Esophagus (tissue), 2 donors: Measurements from ENCODE around the gene HIF1A. TPM values are rescaled to one million over a fixed set of nuclear protein-coding genes. Genes with fewer than 3 reads are reported as not detected.

Experiments
- H3K27ac ChIP-seq, 2 donors: one replicate each; pipeline ENCODE4 v1.5.1; 2013; ENCODE audit warnings: low read depth in 2 of 2, mild to moderate bottlenecking in 2 of 2, inconsistent platforms in 1 of 2, low read length in 1 of 2, moderate library complexity in 1 of 2
- H3K27me3 ChIP-seq, 2 donors: one replicate each; pipeline ENCODE4 v1.6.1; 2013; ENCODE audit warnings: low read length in 2 of 2, control low read depth in 1 of 2, mild to moderate bottlenecking in 1 of 2; ENCODE audit not compliant: insufficient read depth in 2 of 2, control insufficient read depth in 1 of 2
- H3K36me3 ChIP-seq, 2 donors: one replicate each; pipeline ENCODE4 v1.6.1; 2013; ENCODE audit warnings: low read length in 1 of 2; ENCODE audit not compliant: control insufficient read depth in 2 of 2, insufficient read depth in 2 of 2
- H3K4me1 ChIP-seq, 2 donors: one replicate each; pipeline ENCODE4 v1.6.1; 2013; ENCODE audit warnings: low read length in 1 of 2; ENCODE audit not compliant: control insufficient read depth in 2 of 2, insufficient read depth in 2 of 2
- H3K4me3 ChIP-seq, 2 donors: one replicate each; pipeline ENCODE4 v1.5.1; 2013; ENCODE audit warnings: low read length in 2 of 2, mild to moderate bottlenecking in 2 of 2, low read depth in 1 of 2, moderate library complexity in 1 of 2
- H3K9me3 ChIP-seq, 2 donors: one replicate each; pipeline ENCODE4 v1.6.1; 2013; ENCODE audit warnings: mild to moderate bottlenecking in 2 of 2, low read depth in 1 of 2, low read length in 1 of 2, moderate library complexity in 1 of 2; ENCODE audit not compliant: control insufficient read depth in 2 of 2, insufficient read depth in 1 of 2
- WGBS, 2 donors: extraction: QIAGEN DNeasy Blood & Tissue Kit; methylation state at CpG; one replicate each; pipeline ENCODE4 v1.1.7; 2013; 5-methylcytosine and 5-hydroxymethylcytosine counted together
- polyA plus RNA-seq, 2 donors: library from polyadenylated mRNA; stranded (reverse); fragments of 200-250 nt; gene quantifications; one replicate each; pipeline ENCODE4 v1.2.3, GENCODE V29; 2013
- donor health status: healthy with polysubstance abuse.
- donor health status: Bipolar disorder and iron deficiency.

HIF1A gene
- polyA plus RNA-seq, 2 donors: 23.4 to 47.5 TPM

DNA sequence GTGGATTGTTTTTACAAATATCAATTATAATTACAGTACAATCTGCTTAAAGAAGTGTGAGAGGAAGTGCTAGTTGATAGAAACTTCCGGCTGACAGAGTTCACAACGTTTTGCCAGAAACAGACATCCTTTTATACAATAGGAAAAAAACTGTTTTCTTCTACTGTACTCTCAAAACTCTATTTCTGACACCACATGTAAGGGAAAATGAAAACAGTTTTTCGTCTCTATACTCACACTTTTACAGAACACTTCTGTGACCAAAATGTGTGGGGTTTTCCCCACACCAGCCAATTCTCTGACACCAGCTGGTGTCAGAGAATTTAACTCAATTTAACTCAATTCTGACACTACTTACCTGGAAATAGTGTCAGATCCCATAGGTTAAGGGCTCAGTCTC is 24.2 kb upstream of the HIF1A start:
- WGBS, 2 donors: 46 to 52% methylated on average over 3 of the region's 3 CpGs
- no peak overlapping the region for H3K4me3 ChIP-seq
- no peaks in the 10 kb centered on the region for H3K9me3 ChIP-seq
- no peaks in the 10 kb centered on the region for H3K4me1 ChIP-seq
- H3K36me3 ChIP-seq: no peaks in the 10 kb centered on the region
- no peaks in the 10 kb centered on the region for H3K27me3 ChIP-seq
- H3K27ac ChIP-seq: peak overlapping the region in 1 of 2 donors; percentile 20

DNA sequence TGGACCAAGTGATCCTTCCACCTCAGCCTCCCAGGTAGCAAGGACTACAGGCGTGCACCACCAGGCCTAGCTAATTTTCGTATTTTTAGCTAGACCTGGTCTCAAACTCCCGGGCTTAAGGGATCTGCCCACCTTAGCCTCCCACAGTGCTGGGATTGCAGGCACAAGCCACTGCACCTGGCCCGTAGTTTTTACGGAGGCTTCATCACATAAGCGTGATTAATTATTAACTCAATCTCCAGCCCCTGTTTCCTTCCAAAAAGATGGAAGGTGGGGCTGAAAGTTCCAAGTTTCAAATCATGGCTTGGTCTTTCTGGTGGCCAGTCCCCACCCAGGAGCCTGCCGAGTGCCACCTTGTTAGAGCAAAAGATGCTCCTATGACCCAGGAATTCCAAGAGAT is 22.5 kb upstream of the HIF1A start:
- no peaks in the 10 kb centered on the region for H3K9me3 ChIP-seq
- 84 to 97% methylated on average over 7 of the region's 7 CpGs for WGBS, 2 donors

DNA sequence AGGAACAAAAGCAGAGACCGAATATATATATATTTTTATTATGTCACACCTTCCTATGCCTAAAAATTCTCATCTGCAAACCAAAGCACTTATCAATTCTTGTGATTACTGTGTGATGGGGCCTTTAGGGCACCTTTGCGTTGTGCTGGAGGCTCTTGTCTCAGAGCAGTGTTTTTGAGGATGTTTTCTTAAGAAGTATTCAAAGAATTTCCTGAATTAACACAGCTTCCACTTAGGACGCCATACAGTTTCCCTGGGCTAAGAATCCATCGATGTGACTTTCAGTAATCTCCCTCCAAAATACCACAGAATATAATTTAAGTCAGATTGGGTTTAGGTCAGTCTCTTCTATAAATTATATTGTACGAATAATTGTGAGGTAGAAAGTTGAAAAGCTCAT is 22.0 kb upstream of the HIF1A start:
- Histone ChIP-seq H3K36me3 (no peaks in the 10 kb centered on the region), H3K9me3 (no peaks in the 10 kb centered on the region), H3K27ac (no peak overlapping the region), H3K27me3 (no peaks in the 10 kb centered on the region), H3K4me3 (no peak overlapping the region), H3K4me1 (no peaks in the 10 kb centered on the region)
- 75 to 76% methylated on average over 5 of the region's 5 CpGs for WGBS, 2 donors

More for the DNA sequence above, 22.5 kb upstream of the HIF1A start:
- no peaks in the 10 kb centered on the region for H3K27me3 ChIP-seq
- H3K4me1 ChIP-seq: no peaks in the 10 kb centered on the region
- no peak overlapping the region for H3K4me3 ChIP-seq
- no peak overlapping the region for H3K27ac ChIP-seq
- no peaks in the 10 kb centered on the region for H3K36me3 ChIP-seq

DNA sequence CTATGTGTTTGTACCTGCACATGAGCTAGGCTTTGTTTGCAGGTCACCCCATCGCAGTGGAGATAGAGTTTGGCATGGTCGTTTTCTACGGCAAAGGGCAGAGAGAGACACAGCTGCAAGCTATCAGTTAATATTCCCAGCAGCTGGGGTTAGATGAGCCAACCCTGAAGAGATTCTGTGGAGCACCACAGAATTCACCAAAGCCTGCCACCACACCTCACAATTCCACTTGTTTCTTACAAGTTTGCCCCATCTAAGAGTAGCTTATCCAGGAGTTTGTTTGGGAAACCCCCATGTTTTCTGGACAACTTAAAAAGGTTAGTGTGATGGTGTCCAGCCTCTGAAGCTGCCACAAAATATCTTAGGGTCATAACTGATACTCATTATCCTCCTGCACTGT is 20.0 kb upstream of the HIF1A start:
- H3K4me3 ChIP-seq: no peak overlapping the region
- no peaks in the 10 kb centered on the region for H3K36me3 ChIP-seq
- H3K4me1 ChIP-seq: no peaks in the 10 kb centered on the region
- no peak overlapping the region for H3K27ac ChIP-seq
- H3K27me3 ChIP-seq: no peaks in the 10 kb centered on the region
- no peaks in the 10 kb centered on the region for H3K9me3 ChIP-seq
- 78 to 84% methylated on average over 3 of the region's 3 CpGs for WGBS, 2 donors

DNA sequence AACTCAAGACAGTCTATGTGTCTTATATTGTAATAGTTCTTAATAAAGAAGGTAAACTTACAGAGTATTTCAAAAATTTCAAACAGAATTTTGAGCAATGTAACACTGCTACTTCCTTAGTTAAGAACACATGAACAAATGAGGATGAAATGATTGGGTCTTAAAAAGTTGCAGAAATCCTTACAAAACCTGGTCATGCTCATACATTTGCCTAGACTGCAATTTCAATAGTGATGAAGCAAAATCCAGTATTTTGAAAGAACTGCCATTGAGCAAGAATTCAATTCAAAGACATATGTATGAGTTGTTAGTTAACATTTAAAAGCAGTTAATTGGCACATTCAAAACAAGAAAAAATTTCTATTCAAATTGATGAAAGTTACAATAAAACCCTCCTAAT is 17.8 kb upstream of the HIF1A start:
- no peaks in the 10 kb centered on the region for H3K9me3 ChIP-seq
- H3K27ac ChIP-seq: no peak overlapping the region
- no peaks in the 10 kb centered on the region for H3K36me3 ChIP-seq
- no peaks in the 10 kb centered on the region for H3K4me1 ChIP-seq
- H3K27me3 ChIP-seq: no peaks in the 10 kb centered on the region
- no peak overlapping the region for H3K4me3 ChIP-seq

DNA sequence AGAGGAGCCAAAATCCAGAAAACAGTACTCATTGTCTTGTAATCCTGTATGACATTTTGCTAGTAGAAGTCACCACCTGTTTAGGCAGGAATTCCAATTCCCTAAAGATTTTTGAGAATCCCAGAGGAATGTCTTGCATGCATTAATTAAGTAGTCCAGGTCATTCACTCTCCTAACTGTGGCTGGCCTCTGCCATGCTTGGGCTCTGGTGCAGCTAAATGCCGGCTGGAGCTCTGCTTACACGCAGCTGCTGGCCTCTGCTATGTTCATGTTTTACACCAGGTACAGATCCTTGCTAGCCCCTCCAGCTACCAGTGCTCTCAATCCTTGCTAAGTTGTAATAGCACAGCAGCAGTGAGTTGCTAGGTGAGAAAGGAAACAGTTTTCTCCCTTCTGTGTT is 16.3 kb upstream of the HIF1A start:
- no peaks in the 10 kb centered on the region for H3K4me1 ChIP-seq
- no peak overlapping the region for H3K4me3 ChIP-seq
- no peaks in the 10 kb centered on the region for H3K36me3 ChIP-seq
- H3K27ac ChIP-seq: no peak overlapping the region
- H3K9me3 ChIP-seq: no peaks in the 10 kb centered on the region
- H3K27me3 ChIP-seq: no peaks in the 10 kb centered on the region
- 51 to 73% methylated on average over 2 of the region's 2 CpGs for WGBS, 2 donors

DNA sequence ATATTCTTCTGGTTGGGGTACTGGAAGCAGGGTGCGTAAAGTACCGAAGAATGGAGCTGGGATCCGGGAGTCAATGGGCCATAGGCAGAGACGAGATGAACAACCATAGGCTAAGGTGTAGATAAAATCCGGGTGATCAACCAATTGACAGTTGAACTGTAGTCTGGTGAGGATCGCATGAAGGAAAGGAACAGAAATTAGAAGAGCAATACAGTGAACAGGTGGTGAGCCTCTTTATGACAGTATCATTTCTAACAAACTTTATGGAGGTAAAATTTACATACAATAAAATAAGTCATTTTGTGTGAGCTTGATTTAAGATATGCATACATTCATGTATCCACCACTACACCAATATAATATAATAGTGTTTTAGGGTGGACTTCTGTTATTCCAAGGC is 13.9 kb upstream of the HIF1A start:
- no peaks in the 10 kb centered on the region for H3K36me3 ChIP-seq
- WGBS, 2 donors: 94 to 97% methylated on average over 6 of the region's 6 CpGs
- no peak overlapping the region for H3K27ac ChIP-seq
- no peaks in the 10 kb centered on the region for H3K9me3 ChIP-seq
- H3K4me1 ChIP-seq: no peaks in the 10 kb centered on the region
- no peaks in the 10 kb centered on the region for H3K27me3 ChIP-seq
- H3K4me3 ChIP-seq: no peak overlapping the region

DNA sequence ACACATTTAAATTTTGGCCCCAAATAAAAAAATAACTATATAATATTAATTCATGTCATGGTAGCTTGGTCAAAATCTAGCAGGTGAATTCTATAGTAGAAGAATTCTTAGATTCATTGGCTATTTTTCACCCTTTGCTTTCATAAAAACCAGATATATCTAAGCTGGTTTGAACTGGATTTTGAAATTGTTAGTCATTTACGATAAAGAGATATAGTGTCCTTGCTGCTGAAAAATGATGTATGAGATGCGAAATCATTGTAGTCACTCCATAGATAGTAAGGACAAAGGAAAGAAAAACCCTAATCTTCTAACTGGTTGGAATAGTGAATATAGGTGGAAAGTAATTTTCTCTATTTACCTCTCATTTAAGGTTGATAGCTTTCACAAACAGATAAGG is 12.2 kb upstream of the HIF1A start:
- H3K4me3 ChIP-seq: no peak overlapping the region
- H3K36me3 ChIP-seq: no peaks in the 10 kb centered on the region
- no peaks in the 10 kb centered on the region for H3K9me3 ChIP-seq
- no peaks in the 10 kb centered on the region for H3K27me3 ChIP-seq
- WGBS, 2 donors: 78 to 87% methylated on average over 2 of the region's 2 CpGs
- H3K4me1 ChIP-seq: no peaks in the 10 kb centered on the region
- H3K27ac ChIP-seq: no peak overlapping the region

DNA sequence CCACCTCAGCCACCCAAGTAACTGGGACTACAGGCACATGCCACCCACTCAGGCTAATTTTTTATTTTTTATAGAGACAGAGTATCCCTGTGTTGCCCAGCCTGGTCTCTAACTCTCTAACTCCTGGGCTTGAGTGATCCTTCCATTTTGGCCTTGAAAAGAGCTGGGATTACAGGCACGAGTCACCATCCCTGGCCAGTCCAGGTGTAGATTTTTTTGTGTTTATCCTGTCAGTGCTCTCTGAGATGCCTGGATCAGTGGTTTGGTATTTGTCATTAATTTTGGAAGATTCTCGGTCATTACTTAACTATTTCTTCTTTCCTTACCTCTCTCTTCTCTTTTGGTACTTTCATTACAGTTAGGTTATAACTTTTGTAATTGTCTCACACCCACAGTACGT is 5.3 kb upstream of the HIF1A start:
- no peaks in the 10 kb centered on the region for H3K27me3 ChIP-seq
- H3K4me3 ChIP-seq: no peak overlapping the region
- no peaks in the 10 kb centered on the region for H3K4me1 ChIP-seq
- H3K27ac ChIP-seq: no peak overlapping the region
- H3K9me3 ChIP-seq: no peaks in the 10 kb centered on the region
- no peaks in the 10 kb centered on the region for H3K36me3 ChIP-seq
- 50 to 54% methylated on average over 3 of the region's 3 CpGs for WGBS, 2 donors

DNA sequence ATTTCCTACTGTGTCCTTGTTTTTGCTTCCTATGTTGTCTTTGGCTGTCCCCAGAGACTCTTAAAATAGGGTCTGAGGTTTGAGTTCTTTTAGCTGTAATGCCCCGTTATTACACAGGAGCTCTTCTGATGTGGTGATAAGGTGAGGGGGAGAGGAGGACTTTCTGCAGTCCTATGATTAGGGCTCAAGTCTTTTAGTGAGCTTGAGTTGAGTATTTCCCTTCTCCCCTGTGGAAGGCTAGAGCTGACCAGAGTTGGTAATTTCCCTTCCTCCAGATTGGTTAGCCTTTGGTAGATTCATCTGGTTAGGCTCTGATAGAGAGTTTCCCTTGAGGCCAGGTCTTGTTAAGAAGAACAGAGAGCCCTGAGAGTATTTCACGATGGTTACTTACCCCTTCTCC is 4.3 kb upstream of the HIF1A start:
- Histone ChIP-seq H3K27me3 (no peaks in the 10 kb centered on the region), H3K4me3 (no peak overlapping the region), H3K4me1 (no peaks in the 10 kb centered on the region), H3K27ac (no peak overlapping the region), H3K36me3 (no peaks in the 10 kb centered on the region), H3K9me3 (no peaks in the 10 kb centered on the region)
- 81 to 83% methylated on average over 2 of the region's 2 CpGs for WGBS, 2 donors
